GM18951 (cell line): ENCODE results near the gene METTL15.
"Not testable (repeated sequence)": the region's sequence is repeated elsewhere in the genome, so short reads cannot be mapped to it uniquely, and the experiment has no call there.

Experiments used
- POLR2A ChIP-seq: IDR thresholded peaks from 4 replicates; pipeline ENCODE4 v1.6.1; 2011; ENCODE audit warnings: mild to moderate bottlenecking; ENCODE audit not compliant: insufficient read length, insufficient read depth; ENCODE audit errors: extremely low read depth
- in situ Hi-C: fragments of 300-500 bp; cut with MboI; formaldehyde crosslinking; loops from one replicate; pipeline ENCODE4 v1.12.0; 2022; ENCODE audit warnings: low sequenced_read_pairs, mixed read lengths, inconsistent platforms; ENCODE audit not compliant: unreplicated experiment

Gene METTL15

GRCh38 chr11:28323621-28324020, 215.4 kb downstream of the METTL15 start:
- no peak for TF ChIP-seq POLR2A
- in situ Hi-C loops: no loop called here

DNA sequence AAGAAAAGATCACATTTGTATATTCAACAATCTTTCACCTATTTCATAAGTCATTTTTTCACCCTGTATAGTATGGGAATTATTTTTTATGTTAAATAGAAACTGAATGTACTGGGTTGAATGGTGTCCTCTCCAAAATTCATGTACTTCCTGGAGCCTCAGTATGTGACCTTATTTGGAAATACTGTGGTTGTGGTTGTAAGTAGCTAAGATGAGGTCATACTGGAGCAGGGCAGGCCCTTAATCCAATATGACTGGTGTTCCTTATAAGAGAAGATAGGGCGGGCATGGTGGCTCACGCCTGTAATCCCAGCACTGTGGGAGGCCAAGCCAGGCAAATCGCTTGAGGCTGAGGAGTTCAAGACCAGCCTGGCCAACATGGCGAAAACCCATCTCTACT, 224.2 kb downstream of the METTL15 start:
- in situ Hi-C loops: not testable (repeated sequence)

DNA sequence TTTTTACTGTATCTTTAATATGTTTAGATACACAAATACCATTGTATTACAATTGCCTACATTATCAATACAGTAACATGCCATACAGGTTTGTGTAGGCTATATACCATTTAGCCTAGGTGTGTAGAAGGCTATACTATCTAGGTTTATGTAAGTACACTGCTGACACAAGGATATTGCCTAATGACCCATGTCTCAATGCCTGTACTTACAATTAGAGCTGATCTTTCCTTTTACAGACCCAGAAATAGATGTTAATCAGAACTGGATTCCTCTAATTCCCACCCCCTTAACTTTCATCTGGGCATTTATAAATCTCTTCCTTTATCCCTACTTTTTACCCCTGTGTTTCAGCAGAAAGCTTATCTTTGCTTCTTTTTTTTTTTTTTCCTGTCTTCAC, 229.5 kb downstream of the METTL15 start:
- TF ChIP-seq POLR2A: no peak
- in situ Hi-C loops: no loop called here

- no peak for TF ChIP-seq POLR2A
Measured at GRCh38 chr11:28338371-28338770, 230.2 kb downstream of the METTL15 start.

DNA sequence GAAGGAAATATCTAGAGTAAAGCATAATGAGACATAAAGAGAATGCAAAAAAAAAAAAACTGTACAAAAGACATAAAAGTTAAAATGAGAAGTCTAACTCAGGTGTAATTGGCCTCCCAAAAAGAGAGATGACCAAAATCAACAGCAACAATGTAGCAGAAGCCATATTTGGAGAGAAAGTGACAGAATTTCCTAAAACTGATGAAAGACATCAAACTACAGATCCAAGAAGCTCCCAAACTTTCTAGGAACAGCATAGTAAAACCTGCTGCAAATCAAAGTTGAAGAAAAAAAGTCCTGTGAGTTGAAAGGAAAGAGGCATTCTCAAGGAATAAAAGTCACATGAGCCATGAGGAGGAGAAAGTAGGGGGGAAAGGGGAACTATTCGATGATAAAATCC, 231.3 kb downstream of the METTL15 start:
- in situ Hi-C loops: no loop called here
- TF ChIP-seq POLR2A: no peak

More at GRCh38 chr11:28338371-28338770, 230.2 kb downstream of the METTL15 start:
- in situ Hi-C loops: no loop called here

DNA sequence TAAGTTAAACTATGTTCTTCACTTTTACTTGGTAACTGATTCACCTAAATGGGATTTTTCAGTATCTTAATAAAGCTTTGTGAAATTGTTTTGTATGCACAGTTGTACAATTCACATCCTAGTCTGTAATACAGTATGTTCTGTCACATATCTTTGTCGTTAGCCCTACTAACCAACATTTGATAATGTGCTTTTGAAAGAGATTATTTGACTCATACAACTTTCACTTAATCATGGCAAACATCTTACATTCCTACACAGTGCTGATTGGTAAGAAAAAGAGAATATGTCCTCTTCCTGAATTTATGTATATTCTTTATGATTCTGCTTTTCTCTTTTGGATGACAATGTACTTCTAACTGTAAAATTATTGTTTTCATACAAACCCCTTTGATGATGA, 234.5 kb downstream of the METTL15 start:
- no peak for TF ChIP-seq POLR2A
- in situ Hi-C loops: no loop called here

DNA sequence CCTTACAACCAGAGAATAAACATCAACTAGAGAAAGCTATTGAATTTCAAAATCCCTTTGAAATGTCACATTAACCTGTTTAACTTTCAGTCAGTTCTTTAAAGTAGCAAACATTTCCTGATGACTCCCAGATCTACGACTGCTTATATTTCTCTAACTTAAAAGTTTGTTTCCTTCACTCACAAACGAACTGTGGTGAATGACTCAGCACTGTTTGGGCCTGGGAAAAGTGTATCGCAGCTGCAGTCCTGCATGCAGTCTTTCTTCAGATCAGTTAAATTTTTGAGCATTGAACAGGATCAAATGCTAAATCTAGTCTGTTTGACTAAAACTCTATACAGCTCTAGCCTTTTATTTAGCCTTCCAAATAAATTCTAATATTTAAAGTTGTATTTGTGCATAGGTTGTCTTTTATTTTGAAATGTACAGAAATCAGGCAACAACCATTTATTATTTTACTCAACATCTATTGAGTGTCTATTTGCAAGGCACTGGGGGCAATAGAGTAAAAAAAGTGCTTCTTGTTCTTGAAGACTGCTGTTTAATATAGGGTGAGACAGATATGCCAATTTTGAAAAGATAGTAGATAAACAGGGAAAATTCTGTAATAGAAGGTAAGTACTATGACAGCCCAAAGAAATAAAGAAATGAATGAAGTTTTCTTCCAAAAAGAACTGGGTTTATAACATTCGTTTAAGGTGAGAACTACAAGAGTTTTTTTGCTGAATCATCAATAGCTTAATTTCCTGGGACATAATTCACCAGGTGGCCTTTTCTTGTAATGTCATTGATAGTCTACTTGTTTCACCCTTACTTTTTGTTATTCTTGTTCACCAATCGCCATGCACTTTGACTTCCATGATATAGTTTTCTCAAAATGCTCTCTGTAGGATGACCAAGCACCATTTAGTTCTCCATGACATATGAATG, 235.4 kb downstream of the METTL15 start:
- in situ Hi-C loops: no loop called here
- TF ChIP-seq POLR2A: no peak

DNA sequence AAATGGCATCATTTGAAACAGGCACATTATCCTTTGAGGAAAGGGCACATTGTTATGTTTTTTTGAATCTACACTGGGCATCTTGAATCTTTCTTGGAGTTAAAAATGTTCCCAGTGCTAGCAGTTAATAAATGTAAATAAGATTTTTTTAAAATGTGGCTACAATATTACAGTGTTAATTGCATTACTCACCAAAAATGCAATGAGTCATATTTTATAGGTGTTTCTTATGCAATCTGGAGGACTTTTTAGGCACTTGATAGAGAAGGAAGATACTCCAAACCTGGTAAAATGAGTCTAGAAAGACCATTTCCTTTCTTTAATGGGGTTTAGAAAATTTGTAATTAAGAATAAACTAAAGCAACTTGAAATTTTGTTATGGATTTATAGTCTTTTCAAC, 238.0 kb downstream of the METTL15 start:
- in situ Hi-C loops: no loop called here
- TF ChIP-seq POLR2A: no peak

DNA sequence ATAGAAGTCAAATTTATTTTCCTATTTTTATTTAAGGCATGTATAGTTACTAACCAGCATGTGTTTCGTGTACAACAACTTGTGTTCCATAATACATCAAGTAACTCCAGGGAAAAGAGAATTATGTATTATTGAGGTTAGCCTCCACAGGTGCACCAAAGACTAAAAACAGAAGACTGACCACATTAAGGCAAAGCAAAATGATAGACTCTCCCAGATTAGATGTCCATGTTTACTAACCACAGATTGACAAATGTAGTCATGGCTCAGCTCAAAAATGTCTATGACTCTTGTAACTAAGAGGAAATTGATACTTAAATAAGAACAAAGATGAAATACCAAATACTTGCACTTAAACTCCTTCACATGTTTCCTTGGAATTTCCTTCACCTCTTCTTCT, 238.5 kb downstream of the METTL15 start:
- in situ Hi-C loops: no loop called here
- no peak for TF ChIP-seq POLR2A

DNA sequence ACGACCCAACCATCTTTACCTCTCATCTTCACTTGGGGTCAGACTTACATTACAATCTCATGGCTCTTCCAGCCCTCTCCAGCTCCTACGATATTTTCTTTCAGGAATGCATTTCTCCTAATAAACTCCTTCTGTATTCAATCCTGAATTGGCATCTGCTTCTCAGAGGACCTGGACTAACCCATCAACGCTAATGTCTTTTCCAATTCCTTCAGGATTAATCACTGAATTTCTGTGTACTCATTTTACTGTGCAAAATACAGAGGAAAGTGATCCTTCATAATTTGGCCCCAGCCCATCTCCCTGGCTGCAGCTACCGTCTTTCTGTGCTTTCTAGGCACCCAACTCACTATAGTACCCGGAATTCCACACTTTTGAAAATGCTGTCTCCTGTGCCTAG, 239.2 kb downstream of the METTL15 start:
- in situ Hi-C loops: no loop called here
- no peak for TF ChIP-seq POLR2A

- in situ Hi-C loops: no loop called here
- TF ChIP-seq POLR2A: no peak
Measured at GRCh38 chr11:28350216-28350615, 242.0 kb downstream of the METTL15 start.

DNA sequence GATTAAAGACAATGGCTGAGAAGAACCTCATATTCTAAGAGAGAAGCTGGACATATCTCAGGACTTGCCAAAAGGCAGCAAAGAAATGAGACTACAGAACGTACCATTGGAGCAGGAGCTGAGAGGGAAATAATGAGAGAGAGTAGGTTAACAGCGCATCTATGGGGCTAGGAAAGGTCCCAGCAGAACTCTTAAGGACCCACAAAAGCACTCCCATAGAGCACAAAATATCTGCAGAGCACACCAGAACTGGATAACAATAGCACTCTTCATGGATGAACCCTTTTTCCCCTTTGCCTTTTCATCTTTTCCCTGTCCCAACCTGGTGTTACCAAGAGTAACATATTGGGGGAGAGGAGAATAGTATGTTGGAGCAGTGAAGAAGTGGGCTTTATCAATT, 245.8 kb downstream of the METTL15 start:
- TF ChIP-seq POLR2A: no peak
- in situ Hi-C loops: no loop called here

DNA sequence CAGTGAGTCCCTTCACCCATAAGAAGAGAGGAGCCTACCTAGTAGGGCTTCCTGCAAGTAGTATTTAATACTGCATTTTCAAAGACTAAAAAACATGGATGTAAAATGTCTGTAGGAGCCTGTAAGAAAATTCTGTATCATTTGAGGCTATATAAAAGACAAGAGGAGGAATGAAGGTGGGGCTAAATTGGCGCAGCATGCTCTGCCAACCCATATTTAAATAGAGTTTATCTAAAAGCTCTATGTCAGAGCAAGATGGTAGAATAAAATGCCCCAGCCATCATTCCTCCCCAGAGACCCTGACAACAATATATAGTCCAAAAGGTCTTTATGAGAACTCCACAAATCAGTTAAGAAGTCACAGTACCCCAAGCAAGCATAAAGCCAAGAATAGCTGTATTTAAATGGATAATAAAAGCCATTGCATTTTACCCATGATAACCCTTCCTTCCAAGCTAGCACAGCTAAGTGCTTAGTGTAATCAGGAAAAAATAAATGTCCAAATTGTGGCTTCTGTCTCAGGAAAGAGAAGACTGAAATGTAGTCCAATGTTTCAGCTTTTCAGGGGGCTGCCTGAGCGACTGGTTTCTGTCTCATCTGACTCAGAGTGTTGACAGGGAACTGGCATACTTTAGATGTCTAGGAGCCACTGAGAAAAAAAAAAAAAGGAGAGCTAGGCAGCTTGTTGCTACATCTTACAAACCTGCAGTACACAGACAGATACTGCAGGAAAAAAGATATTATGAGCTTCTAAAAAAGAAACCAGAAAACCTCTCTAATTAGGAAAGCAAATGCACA, 258.6 kb downstream of the METTL15 start:
- in situ Hi-C loops: no loop called here
- no peak for TF ChIP-seq POLR2A

- in situ Hi-C loops: not testable (repeated sequence)
Measured at GRCh38 chr11:28378095-28378494, 269.9 kb downstream of the METTL15 start.
